Prostate gland (tissue), 2 donors: ENCODE data around the gene ETFDH. TPM values are rescaled to one million over a fixed set of nuclear protein-coding genes. Genes with fewer than 3 reads are reported as not detected.
A peak's percentile ranks its signal among the peaks of the same experiment; 100 is the strongest.

Source experiments
- DNase-seq: peaks from one replicate; pipeline ENCODE4 v3.0.0-alpha.2; 2019; ENCODE audit warnings: low spot score
- H3K27ac ChIP-seq, 2 donors: fragments of 200-600 bp; sonication (generic); 2 replicates each; pipeline ENCODE4 v1.5.1; 2017 to 2019
- H3K27me3 ChIP-seq: fragments of 200-600 bp; sonication (generic); replicated peaks from 2 replicates; pipeline ENCODE4 v1.5.1; 2019; ENCODE audit not compliant: insufficient read depth
- H3K36me3 ChIP-seq, 2 donors: fragments of 200-600 bp; sonication (generic); 1 replicate in 1 of 2; 2 replicates in 1 of 2; pipeline versions ENCODE4 v1.5.1 to v1.8.1; 2017 to 2019
- H3K4me1 ChIP-seq: fragments of 200-600 bp; sonication (generic); replicated peaks from 2 replicates; pipeline ENCODE4 v1.5.1; 2019
- H3K4me3 ChIP-seq, 2 donors: fragments of 200-600 bp; sonication (generic); 2 replicates each; pipeline ENCODE4 v1.5.1; 2017 to 2019
- H3K9me3 ChIP-seq: fragments of 200-600 bp; sonication (generic); 2 replicates; pipeline ENCODE4 v1.5.1; 2017
- CTCF ChIP-seq, 4 experiments: fragments of 200-600 bp in 2 of 4; fragments of 450-650 bp in 2 of 4; sonication (generic) in 2 of 4; IDR thresholded peaks; 1 replicate in 3 of 4; 2 replicates in 1 of 4; pipeline ENCODE4 v1.5.1; 2016 to 2019; ENCODE audit warnings: antibody characterized with exemption in 4 of 4, mild to moderate bottlenecking in 2 of 4, moderate library complexity in 2 of 4
- POLR2A ChIP-seq: fragments of 450-650 bp; IDR thresholded peaks from one replicate; pipeline ENCODE4 v1.6.1; 2016; ENCODE audit warnings: antibody characterized with exemption, mild to moderate bottlenecking
- POLR2AphosphoS5 ChIP-seq: sonication (generic); formaldehyde crosslinking; IDR thresholded peaks from one replicate; pipeline ENCODE4 v1.6.1; 2017; ENCODE audit warnings: antibody characterized with exemption
- WGBS: methylation state at CpG from one replicate; pipeline ENCODE4 v1.1.5; 2018; 5-methylcytosine and 5-hydroxymethylcytosine counted together
- intact Hi-C: fragments of 100-400 bp; cut with DNase I; formaldehyde crosslinking; loops from one replicate; pipeline ENCODE4 v1.14.2; 2022
- total RNA-seq, 2 donors: library from RNA; depleted of rRNA; stranded (reverse); fragments of >200 nt; gene quantifications; one replicate each; pipeline ENCODE4 v1.1.0, GENCODE V29; 2016

The ETFDH gene
- total RNA-seq, 2 donors from 2014 or later = 19.9 to 22.9 TPM

- peak overlapping the region; percentile 95 for H3K27ac ChIP-seq
- no peaks in the 10 kb centered on the region for H3K4me1 ChIP-seq
- H3K36me3 ChIP-seq = no peaks in the 10 kb centered on the region
- no peak for DNase-seq
- intact Hi-C loops = loop anchor here (2.0 to 10.0 kb wide), 4 partner anchors 46 to 482 kb away; partner anchors contain the start of genes C4orf46, ETFDH and FNIP2
- no peak for TF ChIP-seq POLR2AphosphoS5
- no peak for TF ChIP-seq POLR2A
- no peak for TF ChIP-seq CTCF (IDR thresholded peaks at IDR 0.05)
- no peaks in the 10 kb centered on the region for H3K9me3 ChIP-seq
- H3K4me3 ChIP-seq = peak overlapping the region; percentile 83
- 7% methylated on average over 16 of the region's 16 CpGs for WGBS
- no peaks in the 10 kb centered on the region for H3K27me3 ChIP-seq
These were observed 50.3 kb downstream of the ETFDH start for GRCh38 chr4:158722291-158722916.

- H3K27me3 ChIP-seq = no peaks in the 10 kb centered on the region
- DNase-seq = peak; percentile 77
- intact Hi-C loops = loop anchor here (2.0 to 10.0 kb wide), 4 partner anchors 46 to 482 kb away; partner anchors contain the start of genes C4orf46, ETFDH and FNIP2
- peak within 1 kb of the TSS; percentile 95 for H3K27ac ChIP-seq
- no peaks in the 10 kb centered on the region for H3K4me1 ChIP-seq
- no peaks in the 10 kb centered on the region for H3K36me3 ChIP-seq
- under 1% methylated on average over 64 of the region's 65 CpGs for WGBS
- TF ChIP-seq CTCF (IDR thresholded peaks at IDR 0.05) (no peak), POLR2A (peak; percentile 60), POLR2AphosphoS5 (peak; percentile 79)
- no peaks in the 10 kb centered on the region for H3K9me3 ChIP-seq
- H3K4me3 ChIP-seq = peak within 1 kb of the TSS; percentile 83
These were observed 51.1 kb downstream of the ETFDH start, which contains the start of gene PPID for GRCh38 chr4:158722917-158723793. Gene PPID (minus strand): TSS chr4:158723396. CDS start chr4:158723288, 108 bp downstream.

- intact Hi-C loops = loop anchor here (5.0 to 10.0 kb wide), 3 partner anchors 52 to 480 kb away; partner anchors contain the start of genes C4orf46 and ETFDH
These were observed 52.5 kb downstream of the ETFDH start for GRCh38 chr4:158724637-158725036.

GRCh38 chr4:158726633-158727032 lies 54.5 kb downstream of the ETFDH start:
- Histone ChIP-seq H3K4me1 (no peaks in the 10 kb centered on the region), H3K9me3 (no peaks in the 10 kb centered on the region), H3K36me3 (no peaks in the 10 kb centered on the region), H3K27ac (no peak overlapping the region), H3K27me3 (no peaks in the 10 kb centered on the region), H3K4me3 (no peak overlapping the region)
- TF ChIP-seq POLR2AphosphoS5 (no peak), POLR2A (no peak), CTCF (IDR thresholded peaks at IDR 0.05) (no peak)
- 87% methylated on average over 6 of the region's 6 CpGs for WGBS
- intact Hi-C loops = loop anchor here (10.0 kb wide), 1 partner anchor 478 kb away; no protein-coding TSS in a partner anchor
- no peak for DNase-seq

More at GRCh38 chr4:158724637-158725036, 52.5 kb downstream of the ETFDH start:
- no peak overlapping the region for H3K27ac ChIP-seq
- H3K4me3 ChIP-seq = no peak overlapping the region
- WGBS = 84% methylated on average over 4 of the region's 4 CpGs
- no peak for DNase-seq
- no peaks in the 10 kb centered on the region for H3K27me3 ChIP-seq
- no peaks in the 10 kb centered on the region for H3K4me1 ChIP-seq
- TF ChIP-seq POLR2AphosphoS5 (no peak), CTCF (IDR thresholded peaks at IDR 0.05) (no peak), POLR2A (no peak)
- H3K36me3 ChIP-seq = no peaks in the 10 kb centered on the region
- no peaks in the 10 kb centered on the region for H3K9me3 ChIP-seq
